Liver (tissue), 3 donors: ENCODE results near the gene UBR2.
"Not testable (repeated sequence)": the region's sequence is repeated elsewhere in the genome, so short reads cannot be mapped to it uniquely, and the experiment has no call there.

Experiments
- CTCF ChIP-seq: fragments of 150-350 bp; IDR thresholded peaks from 2 replicates; pipeline ENCODE4 v1.5.1; 2017; ENCODE audit warnings: improper control_type of control experiment, low read depth, low read length; ENCODE audit not compliant: missing input control
- GABPA ChIP-seq, 2 donors: IDR thresholded peaks in 1 of 2; conservative IDR thresholded peaks in 1 of 2; 2 replicates each; pipeline ENCODE4 v1.6.1; 2016; ENCODE audit warnings: antibody characterized with exemption in 2 of 2, mild to moderate bottlenecking in 1 of 2, moderate library complexity in 1 of 2
- MAX ChIP-seq: IDR thresholded peaks from 2 replicates; pipeline ENCODE4 v1.6.1; 2016; ENCODE audit warnings: antibody characterized with exemption
- REST ChIP-seq: IDR thresholded peaks from 2 replicates; pipeline ENCODE4 v1.6.1; 2016; ENCODE audit warnings: antibody characterized with exemption, mild to moderate bottlenecking
- TAF1 ChIP-seq: conservative IDR thresholded peaks from 2 replicates; pipeline ENCODE4 v1.6.1; 2016; ENCODE audit warnings: antibody characterized with exemption, mild to moderate bottlenecking
- YY1 ChIP-seq: IDR thresholded peaks from 2 replicates; pipeline ENCODE4 v1.6.1; 2016; ENCODE audit warnings: antibody characterized with exemption, mild to moderate bottlenecking
- donor health status: healthy.
- donor health status: healthy.

GRCh38 chr6:42702786-42703185 lies 139.0 kb downstream of the UBR2 start:
- TF ChIP-seq CTCF; YY1; TAF1; REST; MAX; GABPA (IDR thresholded peaks at IDR 0.05 in 1 of 2, conservative IDR thresholded peaks at IDR 0.05 in 1 of 2): not testable (repeated sequence)
